Endothelial cell of umbilical vein (primary cell): ENCODE data around the gene PI4KA. TPM values are rescaled to one million over a fixed set of nuclear protein-coding genes. Genes with fewer than 3 reads are reported as not detected.

ENCODE experiments used
- BruUV-seq: library from RNA; stranded (reverse); fragments of 400-500 nt; replicated peaks from 2 replicates; lab custom pipeline; 2021; lab: Mats Ljungman, UMichigan
- CTCF ChIA-PET: fragments of 300-600, 350-600 bp; sonication (Branson Sonifier 250); formaldehyde crosslinking; loops from one replicate; lab custom pipeline; 2021; ENCODE audit warnings: antibody characterized with exemption, inconsistent platforms; lab: Charles Lee
- POLR2A ChIA-PET: fragments of 300-600, 350-600 bp; sonication (Branson Sonifier 250); formaldehyde crosslinking; loops from one replicate; lab custom pipeline; 2021; ENCODE audit warnings: antibody characterized with exemption, inconsistent platforms; lab: Charles Lee
- DNase-seq: peaks from one replicate; pipeline ENCODE4 v3.0.0-alpha.2; 2011; ENCODE audit warnings: low read depth, low spot score
- FAIRE-seq: peaks from 2 replicates; lab custom pipeline; 2011; peaks lifted over from hg19 to GRCh38; lab: Jason Lieb, UNC
- H2AFZ ChIP-seq: 2 replicates; pipeline ENCODE4 v1.6.0; 2012; ENCODE audit warnings: low read depth, low read length, control low read depth, inconsistent platforms
- H3K27ac ChIP-seq: 2 replicates; pipeline ENCODE4 v1.5.1; 2011; ENCODE audit warnings: low read depth, mild to moderate bottlenecking, control low read depth, low read length, moderate library complexity; ENCODE audit not compliant: insufficient read depth
- H3K27me3 ChIP-seq, 2 experiments: 2 replicates each; pipeline versions ENCODE4 v1.6.0 to v1.6.1; 2011; ENCODE audit warnings: low read length in 2 of 2, mixed read lengths in 1 of 2; ENCODE audit not compliant: control insufficient read depth in 2 of 2, insufficient read depth in 2 of 2
- H3K36me3 ChIP-seq, 2 experiments: 2 replicates in 1 of 2; 3 replicates in 1 of 2; pipeline ENCODE4 v1.5.1; 2011; ENCODE audit warnings: low read length in 2 of 2, mild to moderate bottlenecking in 1 of 2, moderate library complexity in 1 of 2; ENCODE audit not compliant: control insufficient read depth in 2 of 2, insufficient read depth in 2 of 2; ENCODE audit errors: extremely low read depth in 1 of 2
- H3K4me1 ChIP-seq: 3 replicates; pipeline ENCODE4 v1.5.1; 2011; ENCODE audit warnings: mild to moderate bottlenecking, low read length; ENCODE audit not compliant: control insufficient read depth, insufficient read depth; ENCODE audit errors: extremely low read depth
- H3K4me2 ChIP-seq: 2 replicates; pipeline ENCODE4 v1.6.1; 2011; ENCODE audit warnings: low read length, control low read depth, mixed read lengths; ENCODE audit not compliant: insufficient read depth
- H3K4me3 ChIP-seq, 3 experiments: fragments of 200-600 bp in 1 of 3; sonication (generic), shearing (Covaris generic) in 1 of 3; replicated peaks in 1 of 3; 2 replicates each; pipeline ENCODE4 v1.5.1; 2011 to 2016; ENCODE audit warnings: control low read depth in 3 of 3, low read length in 3 of 3, mild to moderate bottlenecking in 2 of 3, inconsistent platforms in 1 of 3, low read depth in 1 of 3, moderate library complexity in 1 of 3; ENCODE audit not compliant: insufficient read depth in 1 of 3
- H3K79me2 ChIP-seq: 2 replicates; pipeline ENCODE4 v1.6.0; 2012; ENCODE audit warnings: low read length, inconsistent platforms; ENCODE audit not compliant: control insufficient read depth, insufficient read depth
- H3K9ac ChIP-seq: replicated peaks from 2 replicates; pipeline ENCODE3; 2011; ENCODE audit warnings: low read length, control low read depth; ENCODE audit not compliant: insufficient read depth; ENCODE audit errors: extremely low read depth
- H3K9me1 ChIP-seq: replicated peaks from 3 replicates; pipeline ENCODE4 v1.6.0; 2011; ENCODE audit warnings: mild to moderate bottlenecking, low read length; ENCODE audit not compliant: control insufficient read depth, insufficient read depth; ENCODE audit errors: extremely low read depth
- H3K9me3 ChIP-seq: replicated peaks from 2 replicates; pipeline ENCODE4 v1.5.1; 2012; ENCODE audit warnings: low read length, inconsistent platforms; ENCODE audit not compliant: control insufficient read depth, insufficient read depth
- H4K20me1 ChIP-seq: replicated peaks from 2 replicates; pipeline ENCODE3; 2011; ENCODE audit warnings: mild to moderate bottlenecking, low read length; ENCODE audit not compliant: control insufficient read depth, insufficient read depth; ENCODE audit errors: extremely low read depth
- CTCF ChIP-seq, 2 donors: IDR thresholded peaks; 1 replicate in 1 of 2; 2 replicates in 1 of 2; pipeline ENCODE4 v1.5.1; 2011; ENCODE audit warnings: low read length in 2 of 2, mild to moderate bottlenecking in 2 of 2, moderate library complexity in 2 of 2, control low read depth in 1 of 2, inconsistent platforms in 1 of 2, low read depth in 1 of 2; ENCODE audit not compliant: insufficient read depth in 1 of 2; ENCODE audit errors: extremely low read depth in 1 of 2
- EZH2 ChIP-seq: IDR thresholded peaks from 2 replicates; pipeline ENCODE4 v1.6.1; 2012; ENCODE audit warnings: borderline replicate concordance, low read depth, mild to moderate bottlenecking, moderate library complexity, low read length, inconsistent platforms; ENCODE audit not compliant: severe bottlenecking
- GATA2 ChIP-seq: IDR thresholded peaks from 2 replicates; pipeline ENCODE4 v1.7.0; 2011; ENCODE audit warnings: low read depth, mild to moderate bottlenecking, moderate library complexity, mixed read lengths, low read length; ENCODE audit not compliant: insufficient read length, insufficient read depth
- JUN ChIP-seq: IDR thresholded peaks from 2 replicates; pipeline ENCODE4 v1.6.1; 2011; ENCODE audit warnings: borderline replicate concordance, low read depth; ENCODE audit not compliant: insufficient read length, insufficient read depth
- dilution Hi-C: fragments of 300-500 bp; cut with MboI; formaldehyde crosslinking; loops from one replicate; pipeline ENCODE4 v1.15.0; 2019; ENCODE audit warnings: low sequenced_read_pairs; ENCODE audit not compliant: extremely low pct_ligation_motif_present
- intact Hi-C: fragments of 100-400 bp; cut with micrococcal nuclease; formaldehyde crosslinking; loops from one replicate; pipeline ENCODE4 v1.10.0; 2022
- polyA plus RNA-seq, 4 experiments: library from polyadenylated mRNA; depleted of rRNA in 3 of 4; stranded (reverse) in 3 of 4; unstranded in 1 of 4; fragments of >200 nt; gene quantifications; 2 replicates each; pipeline versions ENCODE4 v1.2.1 to v1.2.3, GENCODE V29; 2011 to 2012; ENCODE audit warnings: missing spikeins in 1 of 4
- total RNA-seq: library from RNA; stranded (reverse); gene quantifications from 2 replicates; pipeline ENCODE4 v1.2.3, GENCODE V29; 2021

Gene PI4KA
- total and polyA plus RNA-seq, 2 donors (not counting 3 experiments of a cell fraction or from before 2014, with no cell fraction given): 28.9 to 56.4 TPM

GRCh38 chr22:20727118-20728015, 131.2 kb downstream of the PI4KA start:
- Histone ChIP-seq H3K36me3 (peaks cover 0 to 23% of the 10 kb centered on the region in 2 experiments), H3K9me3 (no peaks in the 10 kb centered on the region), H3K9me1 (no peaks in the 10 kb centered on the region), H4K20me1 (no peaks in the 10 kb centered on the region), H3K4me3 (no peak overlapping the region), H3K79me2 (no peaks in the 10 kb centered on the region), H3K4me1 (no peaks in the 10 kb centered on the region), H3K27me3 (no peaks in the 10 kb centered on the region), H3K4me2 (no peak overlapping the region), H3K9ac (no peak overlapping the region), H3K27ac (no peak overlapping the region), H2AFZ (no peak overlapping the region)
- DNase-seq: no peak
- BruUV-seq: no TSS peak
- dilution Hi-C loops: no loop called here
- FAIRE-seq: no peak
- intact Hi-C loops: no loop called here
- POLR2A ChIA-PET: no interaction called here
- no peak for TF ChIP-seq GATA2
- no peak for TF ChIP-seq EZH2
- no peak for TF ChIP-seq JUN
- TF ChIP-seq CTCF (IDR thresholded peaks at IDR 0.05; ENCODE audit: extremely low read depth in 1 of 2, insufficient read depth in 1 of 2, low read depth in 1 of 2, low read length in 2 of 2): no peak
- CTCF ChIA-PET: no interaction called here
